ENCODE data around the gene DPYSL5.

The DPYSL5 gene

GRCh38 chr2:26975102-26975501 lies 127.2 kb downstream of the DPYSL5 start:
- TF ChIP-seq POU2F2 (IDR thresholded peaks at IDR 0.05; ENCODE audit: low read depth, low read length) (no peak), TAF1 (IDR thresholded peaks at IDR 0.05; ENCODE audit: low read depth, low read length) (no peak), PAX5 (IDR thresholded peaks at IDR 0.05; ENCODE audit: insufficient read depth, low read length, severe bottlenecking) (no peak), POLR2A (IDR thresholded peaks at IDR 0.05; ENCODE audit: low read depth, low read length) (no peak), SPI1 (IDR thresholded peaks at IDR 0.05; ENCODE audit: low read depth, low read length) (no peak), POLR2AphosphoS5 (IDR thresholded peaks at IDR 0.05; ENCODE audit: low read depth, low read length) (no peak)
- FAIRE-seq = no peak
- no peak for DNase-seq (ENCODE audit: insufficient read length, low spot score)

GRCh38 chr2:26975656-26976055 lies 127.7 kb downstream of the DPYSL5 start:
- TF ChIP-seq POU2F2 (IDR thresholded peaks at IDR 0.05; ENCODE audit: low read depth, low read length) (no peak), SPI1 (IDR thresholded peaks at IDR 0.05; ENCODE audit: low read depth, low read length) (no peak), POLR2AphosphoS5 (IDR thresholded peaks at IDR 0.05; ENCODE audit: low read depth, low read length) (no peak), TAF1 (IDR thresholded peaks at IDR 0.05; ENCODE audit: low read depth, low read length) (no peak), PAX5 (IDR thresholded peaks at IDR 0.05; ENCODE audit: insufficient read depth, low read length, severe bottlenecking) (no peak), POLR2A (IDR thresholded peaks at IDR 0.05; ENCODE audit: low read depth, low read length) (no peak)
- no peak for DNase-seq (ENCODE audit: insufficient read length, low spot score)
- no peak for FAIRE-seq

GRCh38 chr2:26976237-26976636 lies 128.3 kb downstream of the DPYSL5 start:
- TF ChIP-seq TAF1 (IDR thresholded peaks at IDR 0.05; ENCODE audit: low read depth, low read length) (no peak), POLR2A (IDR thresholded peaks at IDR 0.05; ENCODE audit: low read depth, low read length) (no peak), PAX5 (IDR thresholded peaks at IDR 0.05; ENCODE audit: insufficient read depth, low read length, severe bottlenecking) (no peak), SPI1 (IDR thresholded peaks at IDR 0.05; ENCODE audit: low read depth, low read length) (no peak), POLR2AphosphoS5 (IDR thresholded peaks at IDR 0.05; ENCODE audit: low read depth, low read length) (no peak), POU2F2 (IDR thresholded peaks at IDR 0.05; ENCODE audit: low read depth, low read length) (no peak)
- FAIRE-seq = no peak

GRCh38 chr2:26977012-26977411 lies 129.1 kb downstream of the DPYSL5 start:
- DNase-seq (ENCODE audit: insufficient read length, low spot score) (no peak), FAIRE-seq (no peak)
- TF ChIP-seq POLR2AphosphoS5 (IDR thresholded peaks at IDR 0.05; ENCODE audit: low read depth, low read length) (no peak), PAX5 (IDR thresholded peaks at IDR 0.05; ENCODE audit: insufficient read depth, low read length, severe bottlenecking) (no peak), SPI1 (IDR thresholded peaks at IDR 0.05; ENCODE audit: low read depth, low read length) (no peak), POU2F2 (IDR thresholded peaks at IDR 0.05; ENCODE audit: low read depth, low read length) (no peak), TAF1 (IDR thresholded peaks at IDR 0.05; ENCODE audit: low read depth, low read length) (no peak), POLR2A (IDR thresholded peaks at IDR 0.05; ENCODE audit: low read depth, low read length) (no peak)

More at GRCh38 chr2:26976237-26976636, 128.3 kb downstream of the DPYSL5 start:
- DNase-seq (ENCODE audit: insufficient read length, low spot score) = no peak

- DNase-seq (ENCODE audit: insufficient read length, low spot score) (no peak), FAIRE-seq (no peak)
- TF ChIP-seq POLR2AphosphoS5 (IDR thresholded peaks at IDR 0.05; ENCODE audit: low read depth, low read length) (no peak), TAF1 (IDR thresholded peaks at IDR 0.05; ENCODE audit: low read depth, low read length) (no peak), PAX5 (IDR thresholded peaks at IDR 0.05; ENCODE audit: insufficient read depth, low read length, severe bottlenecking) (no peak), SPI1 (IDR thresholded peaks at IDR 0.05; ENCODE audit: low read depth, low read length) (no peak), POU2F2 (IDR thresholded peaks at IDR 0.05; ENCODE audit: low read depth, low read length) (no peak), POLR2A (IDR thresholded peaks at IDR 0.05; ENCODE audit: low read depth, low read length) (no peak)
These were observed 130.2 kb downstream of the DPYSL5 start for GRCh38 chr2:26978061-26978596.

- no peak for FAIRE-seq
- TF ChIP-seq POLR2AphosphoS5 (IDR thresholded peaks at IDR 0.05; ENCODE audit: low read depth, low read length) (no peak), POLR2A (IDR thresholded peaks at IDR 0.05; ENCODE audit: low read depth, low read length) (no peak), SPI1 (IDR thresholded peaks at IDR 0.05; ENCODE audit: low read depth, low read length) (no peak), PAX5 (IDR thresholded peaks at IDR 0.05; ENCODE audit: insufficient read depth, low read length, severe bottlenecking) (no peak), POU2F2 (IDR thresholded peaks at IDR 0.05; ENCODE audit: low read depth, low read length) (no peak), TAF1 (IDR thresholded peaks at IDR 0.05; ENCODE audit: low read depth, low read length) (no peak)
- DNase-seq (ENCODE audit: insufficient read length, low spot score) = no peak
These were observed 131.8 kb downstream of the DPYSL5 start for GRCh38 chr2:26979741-26980140.

GRCh38 chr2:26980971-26981370 lies 133.0 kb downstream of the DPYSL5 start:
- FAIRE-seq = no peak

GRCh38 chr2:26982102-26982742 lies 134.3 kb downstream of the DPYSL5 start:
- peak; percentile 38 for FAIRE-seq
- TF ChIP-seq SPI1 (IDR thresholded peaks at IDR 0.05; ENCODE audit: low read depth, low read length) (no peak), POU2F2 (IDR thresholded peaks at IDR 0.05; ENCODE audit: low read depth, low read length) (no peak), POLR2AphosphoS5 (IDR thresholded peaks at IDR 0.05; ENCODE audit: low read depth, low read length) (no peak), PAX5 (IDR thresholded peaks at IDR 0.05; ENCODE audit: insufficient read depth, low read length, severe bottlenecking) (no peak), TAF1 (IDR thresholded peaks at IDR 0.05; ENCODE audit: low read depth, low read length) (no peak), POLR2A (IDR thresholded peaks at IDR 0.05; ENCODE audit: low read depth, low read length) (no peak)

More at GRCh38 chr2:26980971-26981370, 133.0 kb downstream of the DPYSL5 start:
- no peak for TF ChIP-seq PAX5 (IDR thresholded peaks at IDR 0.05; ENCODE audit: insufficient read depth, low read length, severe bottlenecking)
- no peak for TF ChIP-seq TAF1 (IDR thresholded peaks at IDR 0.05; ENCODE audit: low read depth, low read length)
- TF ChIP-seq SPI1 (IDR thresholded peaks at IDR 0.05; ENCODE audit: low read depth, low read length) = no peak
- TF ChIP-seq POLR2A (IDR thresholded peaks at IDR 0.05; ENCODE audit: low read depth, low read length) = no peak
- no peak for TF ChIP-seq POLR2AphosphoS5 (IDR thresholded peaks at IDR 0.05; ENCODE audit: low read depth, low read length)
- no peak for TF ChIP-seq POU2F2 (IDR thresholded peaks at IDR 0.05; ENCODE audit: low read depth, low read length)
- DNase-seq (ENCODE audit: insufficient read length, low spot score) = no peak

GRCh38 chr2:26983746-26984145 lies 135.8 kb downstream of the DPYSL5 start:
- FAIRE-seq = no peak
- TF ChIP-seq SPI1 (IDR thresholded peaks at IDR 0.05; ENCODE audit: low read depth, low read length) = no peak
- no peak for TF ChIP-seq TAF1 (IDR thresholded peaks at IDR 0.05; ENCODE audit: low read depth, low read length)
- no peak for TF ChIP-seq POU2F2 (IDR thresholded peaks at IDR 0.05; ENCODE audit: low read depth, low read length)
- no peak for TF ChIP-seq POLR2AphosphoS5 (IDR thresholded peaks at IDR 0.05; ENCODE audit: low read depth, low read length)
- TF ChIP-seq POLR2A (IDR thresholded peaks at IDR 0.05; ENCODE audit: low read depth, low read length) = no peak
- no peak for TF ChIP-seq PAX5 (IDR thresholded peaks at IDR 0.05; ENCODE audit: insufficient read depth, low read length, severe bottlenecking)
- DNase-seq (ENCODE audit: insufficient read length, low spot score) = no peak

More at GRCh38 chr2:26982102-26982742, 134.3 kb downstream of the DPYSL5 start:
- peak; percentile 32 for DNase-seq (ENCODE audit: insufficient read length, low spot score)
